Measurements from ENCODE around the gene ORC4.

Gene ORC4

GRCh38 chr2:148020111-148021058 lies at the start of gene ORC4:
Gene ORC4, minus strand, starts transcription at chr2:148020737. Its CDS starts 44,779 bp downstream, at chr2:147975958.
- Histone ChIP-seq H3K27me3 (ENCODE audit: low read depth) (no peaks in the 10 kb centered on the region), H3K4me1 (peaks cover 9% of the 10 kb centered on the region), H3K4me3 (peak within 1 kb of the TSS; percentile 62), H3K9me3 (no peaks in the 10 kb centered on the region), H3K36me3 (replicated peaks) (0 out of 2 replicates have a peak, but pooled peaks cover 3% of the 10 kb centered on the region)
- peak; percentile 99 for DNase-seq (ENCODE audit: low spot score in 2 of 2)
- in situ Hi-C loops (cut with MboI; ENCODE audit: low sequenced_read_pairs): no loop called here

- in situ Hi-C loops (cut with MboI; ENCODE audit: low sequenced_read_pairs): no loop called here
- Histone ChIP-seq H3K4me1 (no peaks in the 10 kb centered on the region), H3K9me3 (no peaks in the 10 kb centered on the region), H3K27me3 (ENCODE audit: low read depth) (no peaks in the 10 kb centered on the region), H3K4me3 (no peak overlapping the region), H3K36me3 (replicated peaks) (no peaks in the 10 kb centered on the region)
- no peak for DNase-seq (ENCODE audit: low spot score in 2 of 2)
These were observed 47.3 kb upstream of the ORC4 start for GRCh38 chr2:148067801-148068200.

- no peak overlapping the region for H3K4me3 ChIP-seq
- DNase-seq (ENCODE audit: low spot score in 2 of 2): no peak
- no peaks in the 10 kb centered on the region for H3K4me1 ChIP-seq
- H3K9me3 ChIP-seq: no peaks in the 10 kb centered on the region
- no peaks in the 10 kb centered on the region for H3K27me3 ChIP-seq (ENCODE audit: low read depth)
- in situ Hi-C loops (cut with MboI; ENCODE audit: low sequenced_read_pairs): no loop called here
- H3K36me3 ChIP-seq (replicated peaks): no peaks in the 10 kb centered on the region
These were observed 45.4 kb upstream of the ORC4 start for GRCh38 chr2:148065936-148066335.

GRCh38 chr2:148063633-148064032 lies 43.1 kb upstream of the ORC4 start:
- Histone ChIP-seq H3K36me3 (replicated peaks) (no peaks in the 10 kb centered on the region), H3K4me1 (no peaks in the 10 kb centered on the region; the same call in 1 of the 2 replicates), H3K9me3 (no peaks in the 10 kb centered on the region), H3K27me3 (ENCODE audit: low read depth) (no peaks in the 10 kb centered on the region), H3K4me3 (no peak overlapping the region)
- no peak for DNase-seq (ENCODE audit: low spot score in 2 of 2)
- in situ Hi-C loops (cut with MboI; ENCODE audit: low sequenced_read_pairs): no loop called here

GRCh38 chr2:148058641-148059040 lies 38.1 kb upstream of the ORC4 start:
- no peak overlapping the region for H3K4me3 ChIP-seq
- H3K36me3 ChIP-seq (replicated peaks): no peaks in the 10 kb centered on the region
- in situ Hi-C loops (cut with MboI; ENCODE audit: low sequenced_read_pairs): no loop called here
- no peaks in the 10 kb centered on the region for H3K27me3 ChIP-seq (ENCODE audit: low read depth)
- no peaks in the 10 kb centered on the region; the same call in 1 of the 2 replicates for H3K4me1 ChIP-seq
- no peaks in the 10 kb centered on the region for H3K9me3 ChIP-seq
- no peak for DNase-seq (ENCODE audit: low spot score in 2 of 2)

GRCh38 chr2:148052687-148053086 lies 32.1 kb upstream of the ORC4 start:
- in situ Hi-C loops (cut with MboI; ENCODE audit: low sequenced_read_pairs): no loop called here
- Histone ChIP-seq H3K9me3 (no peaks in the 10 kb centered on the region), H3K4me1 (peaks cover 10% of the 10 kb centered on the region), H3K27me3 (ENCODE audit: low read depth) (no peaks in the 10 kb centered on the region), H3K36me3 (replicated peaks) (no peaks in the 10 kb centered on the region), H3K4me3 (no peak overlapping the region)
- no peak for DNase-seq (ENCODE audit: low spot score in 2 of 2)

GRCh38 chr2:148049284-148049683 lies 28.7 kb upstream of the ORC4 start:
- Histone ChIP-seq H3K4me3 (no peak overlapping the region), H3K9me3 (no peaks in the 10 kb centered on the region), H3K4me1 (peaks cover 10% of the 10 kb centered on the region), H3K27me3 (ENCODE audit: low read depth) (no peaks in the 10 kb centered on the region), H3K36me3 (replicated peaks) (no peaks in the 10 kb centered on the region)
- in situ Hi-C loops (cut with MboI; ENCODE audit: low sequenced_read_pairs): no loop called here
- DNase-seq (ENCODE audit: low spot score in 2 of 2): no peak

GRCh38 chr2:148048475-148049221 lies 28.1 kb upstream of the ORC4 start:
- Histone ChIP-seq H3K9me3 (no peaks in the 10 kb centered on the region), H3K27me3 (ENCODE audit: low read depth) (no peaks in the 10 kb centered on the region), H3K4me1 (peaks cover 10% of the 10 kb centered on the region), H3K4me3 (no peak overlapping the region), H3K36me3 (replicated peaks) (no peaks in the 10 kb centered on the region)
- in situ Hi-C loops (cut with MboI; ENCODE audit: low sequenced_read_pairs): no loop called here
- DNase-seq (ENCODE audit: low spot score in 2 of 2): no peak

GRCh38 chr2:148046802-148047201 lies 26.3 kb upstream of the ORC4 start:
- Histone ChIP-seq H3K4me3 (no peak overlapping the region), H3K36me3 (replicated peaks) (no peaks in the 10 kb centered on the region), H3K27me3 (ENCODE audit: low read depth) (no peaks in the 10 kb centered on the region), H3K9me3 (no peaks in the 10 kb centered on the region), H3K4me1 (peaks cover 10% of the 10 kb centered on the region)
- no peak for DNase-seq (ENCODE audit: low spot score in 2 of 2)
- in situ Hi-C loops (cut with MboI; ENCODE audit: low sequenced_read_pairs): no loop called here

GRCh38 chr2:148044322-148044721 lies 23.8 kb upstream of the ORC4 start:
- in situ Hi-C loops (cut with MboI; ENCODE audit: low sequenced_read_pairs): no loop called here
- no peak for DNase-seq (ENCODE audit: low spot score in 2 of 2)
- peaks cover 2% of the 10 kb centered on the region for H3K4me1 ChIP-seq

GRCh38 chr2:148042219-148042618 lies 21.7 kb upstream of the ORC4 start:
- Histone ChIP-seq H3K36me3 (replicated peaks) (no peaks in the 10 kb centered on the region), H3K4me3 (no peak overlapping the region), H3K4me1 (peaks cover 10% of the 10 kb centered on the region), H3K9me3 (no peaks in the 10 kb centered on the region), H3K27me3 (ENCODE audit: low read depth) (no peaks in the 10 kb centered on the region)
- in situ Hi-C loops (cut with MboI; ENCODE audit: low sequenced_read_pairs): no loop called here
- no peak for DNase-seq (ENCODE audit: low spot score in 2 of 2)

More at GRCh38 chr2:148044322-148044721, 23.8 kb upstream of the ORC4 start:
- Histone ChIP-seq H3K36me3 (replicated peaks) (no peaks in the 10 kb centered on the region), H3K27me3 (ENCODE audit: low read depth) (no peaks in the 10 kb centered on the region), H3K9me3 (no peaks in the 10 kb centered on the region), H3K4me3 (no peak overlapping the region)

GRCh38 chr2:148039783-148040182 lies 19.2 kb upstream of the ORC4 start:
- Histone ChIP-seq H3K4me3 (no peak overlapping the region), H3K27me3 (ENCODE audit: low read depth) (no peaks in the 10 kb centered on the region), H3K4me1 (peaks cover 11% of the 10 kb centered on the region), H3K36me3 (replicated peaks) (no peaks in the 10 kb centered on the region), H3K9me3 (no peaks in the 10 kb centered on the region)
- no peak for DNase-seq (ENCODE audit: low spot score in 2 of 2)
- in situ Hi-C loops (cut with MboI; ENCODE audit: low sequenced_read_pairs): no loop called here

- DNase-seq (ENCODE audit: low spot score in 2 of 2): no peak
- Histone ChIP-seq H3K4me3 (no peak overlapping the region), H3K4me1 (peaks cover 1% of the 10 kb centered on the region), H3K27me3 (ENCODE audit: low read depth) (no peaks in the 10 kb centered on the region), H3K9me3 (no peaks in the 10 kb centered on the region), H3K36me3 (replicated peaks) (no peaks in the 10 kb centered on the region)
- in situ Hi-C loops (cut with MboI; ENCODE audit: low sequenced_read_pairs): no loop called here
These were observed 11.7 kb upstream of the ORC4 start for GRCh38 chr2:148032215-148032614.

- no peak for DNase-seq (ENCODE audit: low spot score in 2 of 2)
- in situ Hi-C loops (cut with MboI; ENCODE audit: low sequenced_read_pairs): no loop called here
These were observed 10.6 kb upstream of the ORC4 start for GRCh38 chr2:148031152-148031551.

More at GRCh38 chr2:148031152-148031551, 10.6 kb upstream of the ORC4 start:
- Histone ChIP-seq H3K36me3 (replicated peaks) (no peaks in the 10 kb centered on the region), H3K4me1 (peaks cover 1% of the 10 kb centered on the region), H3K9me3 (no peaks in the 10 kb centered on the region), H3K4me3 (no peak overlapping the region), H3K27me3 (ENCODE audit: low read depth) (no peaks in the 10 kb centered on the region)
